ENCODE results near the gene SBNO1.
"Not testable (repeated sequence)": the region's sequence is repeated elsewhere in the genome, so short reads cannot be mapped to it uniquely, and the experiment has no call there.

Gene SBNO1

DNA sequence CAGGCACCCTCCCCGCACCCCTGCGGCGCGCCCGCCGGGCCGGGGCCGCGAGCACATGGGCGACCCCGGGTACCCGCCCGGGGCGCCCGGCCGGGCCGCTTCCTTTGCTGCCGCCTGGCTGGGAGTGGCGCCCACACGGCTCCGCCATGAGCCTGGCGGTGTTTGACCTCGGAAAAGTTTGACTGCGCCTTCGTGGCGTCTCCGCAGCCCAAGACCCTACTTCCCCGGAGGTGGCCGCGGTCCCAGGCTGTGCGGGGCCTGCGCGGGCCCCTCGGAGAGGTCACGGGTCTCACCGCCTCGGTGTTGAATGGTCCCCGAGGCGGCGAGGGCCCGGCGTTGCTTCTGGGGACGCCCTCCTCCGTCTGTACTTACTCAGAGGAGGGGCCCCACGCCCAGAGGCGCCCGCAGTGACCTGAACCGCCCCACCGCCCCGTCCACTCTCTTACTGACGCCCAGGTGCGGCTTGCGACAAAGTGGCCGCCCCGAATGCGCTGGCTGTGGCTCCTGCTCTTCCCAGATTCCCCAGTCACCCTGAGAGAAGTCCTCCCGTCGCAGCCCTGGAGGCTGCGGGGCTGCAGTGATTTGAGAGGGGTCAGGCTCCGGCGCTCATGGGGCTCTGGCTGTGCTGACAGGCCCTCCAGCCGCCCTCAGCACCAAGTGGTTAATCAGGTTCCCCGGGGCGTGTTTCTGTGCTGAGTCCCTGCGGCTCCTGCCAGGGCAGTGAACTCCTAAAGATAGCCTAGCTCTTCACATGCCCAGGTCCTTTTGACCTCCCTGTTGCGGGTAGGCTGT lies 25.1 kb upstream of the SBNO1 start:
- peak overlapping the region; percentile 75 for H3K27ac ChIP-seq
- DNase-seq (ENCODE audit: low read depth, low spot score), result no peak

GRCh38 chr12:123388951-123389559 lies 24.4 kb upstream of the SBNO1 start:
- DNase-seq (ENCODE audit: low read depth, low spot score), result no peak
- peak overlapping the region; percentile 75 for H3K27ac ChIP-seq

DNA sequence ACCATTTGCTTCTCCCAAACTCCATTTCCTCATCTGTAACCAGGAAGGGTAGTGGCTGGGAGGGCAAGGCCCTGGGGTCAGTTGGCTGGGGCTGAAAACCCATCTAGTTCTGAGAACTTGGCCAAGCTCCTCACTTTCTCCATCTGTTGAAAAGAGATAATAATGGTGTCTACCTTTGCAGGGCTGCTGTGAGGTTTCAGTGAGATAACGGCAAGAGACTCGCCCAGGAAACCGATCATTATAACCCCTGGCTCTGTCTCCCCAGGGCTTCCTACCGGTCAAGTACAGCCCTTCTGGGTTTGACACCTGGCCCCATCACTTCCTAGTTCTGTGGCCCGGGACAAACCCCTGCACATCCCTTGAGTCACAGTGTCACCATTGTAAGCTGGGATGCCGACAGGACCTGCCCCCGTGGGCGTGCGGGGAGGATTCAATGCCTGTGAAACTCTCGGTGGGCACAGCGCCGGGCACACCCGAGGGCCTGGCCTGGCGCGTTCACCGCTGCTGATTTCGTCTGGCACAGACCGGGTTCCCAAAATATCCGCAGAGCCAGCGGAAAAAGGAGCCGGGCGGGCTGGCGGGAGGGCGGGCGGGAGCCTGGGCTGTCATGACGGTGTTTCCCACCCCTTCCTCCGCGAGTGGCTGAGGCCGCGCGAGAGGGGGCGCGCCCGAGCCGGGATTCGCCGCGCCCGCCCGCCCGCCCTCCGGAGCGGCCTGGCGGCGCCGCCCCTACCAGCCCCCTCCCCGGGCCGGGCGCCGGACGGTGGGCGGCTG lies 23.7 kb upstream of the SBNO1 start:
- H3K27ac ChIP-seq, result peak overlapping the region; percentile 75
- DNase-seq (ENCODE audit: low read depth, low spot score), result no peak

DNA sequence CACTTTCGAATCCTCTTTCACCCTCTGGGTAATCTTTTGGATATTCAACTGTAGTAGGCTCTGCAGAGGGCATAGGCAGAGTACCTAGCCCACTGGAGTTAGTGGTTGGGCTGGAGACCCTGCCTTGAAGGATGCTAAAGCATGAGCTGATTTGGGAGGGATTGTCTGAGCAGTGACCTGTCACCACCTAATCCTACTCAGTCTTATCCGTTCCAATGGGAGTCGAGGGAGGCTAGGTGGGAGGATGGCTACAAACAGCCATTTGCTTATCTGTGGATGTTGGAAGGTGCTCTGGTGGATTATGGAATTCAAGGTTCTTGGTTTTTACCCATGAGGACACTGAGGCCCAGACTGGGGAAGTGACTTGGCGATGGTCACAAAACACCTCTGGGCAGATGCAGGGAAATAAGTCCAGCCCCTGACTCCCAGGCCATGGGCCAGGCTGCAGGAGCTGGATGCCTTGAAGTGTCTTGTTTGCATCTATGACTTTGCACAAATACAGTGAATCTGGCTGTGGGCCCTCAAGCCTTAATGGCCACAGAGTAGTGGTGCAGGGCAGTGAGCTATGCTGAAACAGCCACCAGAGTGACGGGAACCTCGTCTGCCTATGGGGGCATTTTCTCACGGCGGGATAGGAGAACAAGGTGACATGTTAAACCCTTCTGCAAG lies 23.0 kb upstream of the SBNO1 start:
- peak overlapping the region; percentile 75 for H3K27ac ChIP-seq
- no peak for DNase-seq (ENCODE audit: low read depth, low spot score)

- peak overlapping the region; percentile 82 for H3K27ac ChIP-seq
- not testable (repeated sequence) for DNase-seq (ENCODE audit: low read depth, low spot score)
These were observed 20.9 kb upstream of the SBNO1 start for GRCh38 chr12:123385536-123385935.

DNA sequence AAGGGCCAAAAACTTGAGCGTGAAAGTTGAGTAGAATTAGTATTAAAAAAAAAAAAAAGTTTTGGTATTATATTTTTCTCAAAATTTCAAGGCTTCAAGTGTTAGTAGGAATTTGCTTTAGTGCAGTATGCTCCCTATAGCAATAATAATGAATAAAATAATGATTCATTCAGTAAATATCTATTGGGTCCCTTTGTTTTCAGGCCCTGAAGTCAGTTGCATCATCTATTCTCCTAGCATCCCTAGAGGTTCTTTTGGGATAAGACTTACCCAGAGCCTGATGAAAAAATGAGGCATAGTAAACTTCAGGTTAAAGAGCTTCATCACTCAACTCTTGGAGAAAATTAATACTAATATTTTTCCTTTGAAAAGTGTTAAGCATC lies 20.3 kb upstream of the SBNO1 start:
- DNase-seq (ENCODE audit: low read depth, low spot score), result no peak
- peak overlapping the region; percentile 82 for H3K27ac ChIP-seq

- peak overlapping the region; percentile 82 for H3K27ac ChIP-seq
- no peak for DNase-seq (ENCODE audit: low read depth, low spot score)
These were observed 19.8 kb upstream of the SBNO1 start for GRCh38 chr12:123384318-123384993.

- DNase-seq (ENCODE audit: low read depth, low spot score), result no peak
- H3K27ac ChIP-seq, result peak overlapping the region; percentile 82
These were observed 18.0 kb upstream of the SBNO1 start for GRCh38 chr12:123382684-123383083.

GRCh38 chr12:123379391-123379790 lies 14.7 kb upstream of the SBNO1 start:
- H3K27ac ChIP-seq, result peak overlapping the region; percentile 5

GRCh38 chr12:123372415-123372814 lies 7.8 kb upstream of the SBNO1 start:
- not testable (repeated sequence) for DNase-seq (ENCODE audit: low read depth, low spot score); H3K27ac ChIP-seq

More at GRCh38 chr12:123379391-123379790, 14.7 kb upstream of the SBNO1 start:
- no peak for DNase-seq (ENCODE audit: low read depth, low spot score)

GRCh38 chr12:123371667-123372368 lies 7.2 kb upstream of the SBNO1 start:
- not testable (repeated sequence) for DNase-seq (ENCODE audit: low read depth, low spot score); H3K27ac ChIP-seq

GRCh38 chr12:123369229-123369628 lies 4.6 kb upstream of the SBNO1 start:
- no peak for DNase-seq (ENCODE audit: low read depth, low spot score)
- H3K27ac ChIP-seq, result no peak overlapping the region

DNA sequence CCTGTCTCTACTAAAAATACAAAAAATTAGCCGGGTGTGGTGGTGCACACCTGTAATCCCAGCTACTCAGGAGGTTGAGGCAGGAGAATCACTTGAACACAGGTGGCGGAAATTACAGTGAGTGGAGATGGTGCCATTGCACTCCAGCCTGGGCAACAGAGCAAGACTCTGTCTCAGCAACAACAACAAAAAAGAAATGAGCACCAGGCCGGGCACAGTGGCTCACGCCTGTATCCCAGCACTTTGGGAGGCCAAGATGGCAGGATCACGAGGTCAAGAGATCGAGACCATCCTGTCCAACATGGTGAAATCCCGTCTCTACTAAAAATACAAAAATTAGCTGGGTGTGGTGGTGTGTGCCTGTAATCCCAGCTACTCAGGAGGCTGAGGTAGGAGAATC lies 3.8 kb upstream of the SBNO1 start:
- H3K27ac ChIP-seq; DNase-seq (ENCODE audit: low read depth, low spot score): not testable (repeated sequence)

GRCh38 chr12:123367511-123367910 lies 2.9 kb upstream of the SBNO1 start:
- no peak for DNase-seq (ENCODE audit: low read depth, low spot score)
- no peak overlapping the region for H3K27ac ChIP-seq

DNA sequence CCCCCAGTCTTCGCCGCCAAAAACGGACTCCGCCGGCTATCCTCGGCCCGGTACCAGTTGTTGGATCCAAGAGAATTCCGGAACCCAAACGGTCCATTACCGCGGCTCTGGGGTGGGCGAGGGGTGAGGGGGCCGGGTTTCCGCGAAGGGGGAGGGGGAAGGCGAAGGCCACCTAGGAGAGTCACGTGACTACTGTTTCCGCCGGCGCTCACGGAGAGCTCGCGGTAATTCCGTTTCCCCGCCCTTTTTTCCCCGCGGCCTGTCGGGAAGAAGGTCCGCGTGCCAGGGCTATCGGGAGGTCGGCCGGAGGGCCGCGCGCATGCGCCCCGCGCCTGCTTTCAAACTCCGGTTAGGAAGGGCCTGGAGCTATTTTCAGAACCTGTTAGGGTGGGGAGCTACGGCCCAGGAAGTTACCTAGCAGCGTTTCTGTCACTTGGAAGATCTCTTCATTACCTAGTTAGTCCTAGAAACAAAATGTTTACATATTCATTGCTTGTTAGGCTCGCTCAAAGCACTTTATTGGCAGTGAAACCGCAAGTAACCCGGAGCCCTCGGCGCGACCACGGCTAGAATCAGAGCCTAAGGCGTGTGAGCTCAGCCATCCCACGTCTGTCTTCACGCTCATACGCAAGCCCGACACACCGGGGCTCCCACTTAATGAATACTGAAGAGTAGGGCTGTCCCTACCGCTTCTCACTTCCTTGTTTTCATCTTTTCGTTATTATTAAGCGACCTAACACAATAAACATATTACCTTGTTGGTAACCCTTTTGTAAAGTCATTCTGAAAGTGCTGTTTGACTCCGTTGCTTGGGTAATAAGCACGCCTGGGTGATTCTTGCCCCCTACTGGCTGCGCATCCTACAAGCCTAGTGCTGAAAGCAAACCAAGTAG lies 624 bp upstream of the SBNO1 start:
- peak; percentile 91 for DNase-seq (ENCODE audit: low read depth, low spot score)
- peak overlapping the region; percentile 85 for H3K27ac ChIP-seq

- H3K27ac ChIP-seq, result peak overlapping the region; percentile 85
- no peak for DNase-seq (ENCODE audit: low read depth, low spot score)
These were observed 711 bp downstream of the SBNO1 start for GRCh38 chr12:123363740-123364531.

GRCh38 chr12:123363390-123363739 lies 1.3 kb downstream of the SBNO1 start:
- H3K27ac ChIP-seq, result peak overlapping the region; percentile 85
- DNase-seq (ENCODE audit: low read depth, low spot score), result no peak

- no peak for DNase-seq (ENCODE audit: low read depth, low spot score)
- H3K27ac ChIP-seq, result no peak overlapping the region
These were observed 6.6 kb downstream of the SBNO1 start for GRCh38 chr12:123358035-123358434.
